ENCODE measurements around the gene SLC7A1. TPM values are rescaled to one million over a fixed set of nuclear protein-coding genes. Genes with fewer than 3 reads are reported as not detected.

SLC7A1 gene
- total and polyA plus RNA-seq, 2 donors (not counting 1 experiment from before 2014, with no cell fraction given) = 15.4 to 26.6 TPM

- H3K4me3 ChIP-seq (replicated peaks in 1 of 4; ENCODE audit: control extremely low read depth in 1 of 4, insufficient read depth in 1 of 4, low read depth in 3 of 4, low read length in 4 of 4) = no peak overlapping the region
- no peak overlapping the region for H2AFZ ChIP-seq (ENCODE audit: low read length)
- DNase-seq (ENCODE audit: low read depth in 2 of 2) = peak in 1 of 2 donors; percentile 91
- no peaks in the 10 kb centered on the region for H3K27me3 ChIP-seq (ENCODE audit: control insufficient read depth, insufficient read depth, low read length)
- TF ChIP-seq EZH2 (IDR thresholded peaks at IDR 0.05; ENCODE audit: low read length, missing control alignments) (no peak), CTCF (conservative IDR thresholded peaks at IDR 0.05 in 1 of 2, IDR thresholded peaks at IDR 0.05 in 1 of 2; ENCODE audit: low read depth in 1 of 2, low read length in 2 of 2) (no peak)
- H3K9ac ChIP-seq (ENCODE audit: insufficient read depth, low read length) = no peak overlapping the region
- H3K4me1 ChIP-seq (ENCODE audit: control insufficient read depth, extremely low read depth, insufficient read depth, low read length) = peaks cover 5% of the 10 kb centered on the region
- no peaks in the 10 kb centered on the region for H3K9me3 ChIP-seq (ENCODE audit: control insufficient read depth, insufficient read depth, low read depth, low read length)
- H3K27ac ChIP-seq (ENCODE audit: insufficient read depth, low read length) = no peak overlapping the region
- no peaks in the 10 kb centered on the region for H4K20me1 ChIP-seq (ENCODE audit: control insufficient read depth, extremely low read depth, insufficient read depth, low read length)
- no peak overlapping the region for H3K4me2 ChIP-seq (ENCODE audit: extremely low read depth, insufficient read depth, low read length)
- no peaks in the 10 kb centered on the region for H3K36me3 ChIP-seq (ENCODE audit: control insufficient read depth, insufficient read depth, low read length)
- H3K79me2 ChIP-seq (ENCODE audit: control insufficient read depth, insufficient read depth, low read length) = peaks cover 76% of the 10 kb centered on the region
Measured at GRCh38 chr13:29583073-29583785, 12.3 kb downstream of the SLC7A1 start.

DNA sequence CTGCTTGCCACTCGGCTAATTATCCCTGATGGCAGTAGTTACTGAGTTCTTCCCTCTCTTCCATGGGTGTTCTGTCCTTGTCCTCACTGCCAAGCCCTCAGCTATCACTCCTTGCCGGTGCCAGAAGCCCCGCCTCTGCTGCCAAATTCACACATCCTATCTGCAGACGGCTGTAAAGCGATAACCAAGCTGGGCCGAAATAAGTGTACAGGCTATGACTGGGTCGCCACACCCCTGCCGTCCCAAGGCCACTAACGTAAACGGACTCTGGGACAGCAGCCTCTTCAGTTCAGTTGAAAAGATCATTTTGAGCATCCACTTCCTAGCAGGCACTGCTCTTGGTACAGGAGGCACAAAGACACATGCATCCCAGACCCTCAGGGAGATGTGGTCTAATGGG lies 13.3 kb downstream of the SLC7A1 start:
- TF ChIP-seq CTCF (conservative IDR thresholded peaks at IDR 0.05 in 1 of 2, IDR thresholded peaks at IDR 0.05 in 1 of 2; ENCODE audit: low read depth in 1 of 2, low read length in 2 of 2) (no peak), EZH2 (IDR thresholded peaks at IDR 0.05; ENCODE audit: low read length, missing control alignments) (no peak)
- H3K27ac ChIP-seq (ENCODE audit: insufficient read depth, low read length) = no peak overlapping the region
- no peak overlapping the region for H3K4me3 ChIP-seq (replicated peaks in 1 of 4; ENCODE audit: control extremely low read depth in 1 of 4, insufficient read depth in 1 of 4, low read depth in 3 of 4, low read length in 4 of 4)
- peaks cover 5% of the 10 kb centered on the region for H3K4me1 ChIP-seq (ENCODE audit: control insufficient read depth, extremely low read depth, insufficient read depth, low read length)
- H3K9me3 ChIP-seq (ENCODE audit: control insufficient read depth, insufficient read depth, low read depth, low read length) = no peaks in the 10 kb centered on the region
- no peak overlapping the region for H3K9ac ChIP-seq (ENCODE audit: insufficient read depth, low read length)
- DNase-seq (ENCODE audit: low read depth in 2 of 2) = no peak
- H2AFZ ChIP-seq (ENCODE audit: low read length) = no peak overlapping the region
- H4K20me1 ChIP-seq (ENCODE audit: control insufficient read depth, extremely low read depth, insufficient read depth, low read length) = no peaks in the 10 kb centered on the region
- no peak overlapping the region for H3K4me2 ChIP-seq (ENCODE audit: extremely low read depth, insufficient read depth, low read length)
- H3K27me3 ChIP-seq (ENCODE audit: control insufficient read depth, insufficient read depth, low read length) = no peaks in the 10 kb centered on the region
- H3K79me2 ChIP-seq (ENCODE audit: control insufficient read depth, insufficient read depth, low read length) = peaks cover 76% of the 10 kb centered on the region
- H3K36me3 ChIP-seq (ENCODE audit: control insufficient read depth, insufficient read depth, low read length) = no peaks in the 10 kb centered on the region

DNA sequence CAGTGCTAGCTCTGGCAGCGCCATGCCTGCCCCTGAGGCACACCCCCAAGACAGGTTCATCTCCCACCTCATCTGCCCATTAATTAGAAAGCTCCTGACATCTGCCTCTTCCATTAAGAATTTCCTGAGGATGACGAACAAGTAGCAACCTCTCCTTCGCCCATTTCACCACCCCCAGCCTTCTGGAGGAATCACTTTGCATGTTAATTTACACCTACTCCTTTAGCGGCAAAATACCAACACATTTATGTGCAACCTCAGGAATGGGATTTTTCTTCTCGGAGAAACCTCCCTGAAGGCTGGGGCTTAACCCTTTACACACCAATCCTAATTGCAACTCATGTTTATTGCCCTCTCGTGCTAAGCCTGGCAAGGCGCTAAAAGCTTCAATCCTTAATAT lies 13.8 kb downstream of the SLC7A1 start:
- Histone ChIP-seq H3K4me3 (replicated peaks in 1 of 4; ENCODE audit: control extremely low read depth in 1 of 4, insufficient read depth in 1 of 4, low read depth in 3 of 4, low read length in 4 of 4) (no peak overlapping the region), H3K36me3 (ENCODE audit: control insufficient read depth, insufficient read depth, low read length) (no peaks in the 10 kb centered on the region), H3K9me3 (ENCODE audit: control insufficient read depth, insufficient read depth, low read depth, low read length) (no peaks in the 10 kb centered on the region), H4K20me1 (ENCODE audit: control insufficient read depth, extremely low read depth, insufficient read depth, low read length) (no peaks in the 10 kb centered on the region), H3K27me3 (ENCODE audit: control insufficient read depth, insufficient read depth, low read length) (no peaks in the 10 kb centered on the region), H3K9ac (ENCODE audit: insufficient read depth, low read length) (no peak overlapping the region), H3K4me2 (ENCODE audit: extremely low read depth, insufficient read depth, low read length) (no peak overlapping the region), H2AFZ (ENCODE audit: low read length) (no peak overlapping the region), H3K79me2 (ENCODE audit: control insufficient read depth, insufficient read depth, low read length) (peaks cover 76% of the 10 kb centered on the region), H3K4me1 (ENCODE audit: control insufficient read depth, extremely low read depth, insufficient read depth, low read length) (peaks cover 5% of the 10 kb centered on the region), H3K27ac (ENCODE audit: insufficient read depth, low read length) (no peak overlapping the region)
- DNase-seq (ENCODE audit: low read depth in 2 of 2) = peak in 1 of 2 donors; percentile 85
- TF ChIP-seq EZH2 (IDR thresholded peaks at IDR 0.05; ENCODE audit: low read length, missing control alignments) = no peak
- no peak for TF ChIP-seq CTCF (conservative IDR thresholded peaks at IDR 0.05 in 1 of 2, IDR thresholded peaks at IDR 0.05 in 1 of 2; ENCODE audit: low read depth in 1 of 2, low read length in 2 of 2)

All from fibroblast of lung (primary cell).